Body of pancreas (tissue), 4 donors: Measurements from ENCODE around the gene FGF14.

Experiments
- CTCF ChIP-seq, 7 experiments: fragments of 450-650 bp in 4 of 7; fragments of 200-600 bp in 3 of 7; sonication (generic) in 3 of 7; IDR thresholded peaks; one replicate each; pipeline ENCODE4 v1.5.1; 2016 to 2019; ENCODE audit warnings: antibody characterized with exemption in 7 of 7
- POLR2A ChIP-seq, 3 donors: fragments of 450-650 bp; IDR thresholded peaks; one replicate each; pipeline ENCODE4 v1.6.1; 2016; ENCODE audit warnings: antibody characterized with exemption in 3 of 3, mild to moderate bottlenecking in 2 of 3

GRCh38 chr13:102039264-102039663, 362.6 kb downstream of the FGF14 start:
- TF ChIP-seq POLR2A (IDR thresholded peaks at IDR 0.05) (no peak), CTCF (IDR thresholded peaks at IDR 0.05) (no peak)
